Nucleus accumbens (tissue), 56 donors: ENCODE data around the gene ACSL6.
"Not testable (repeated sequence)": the region's sequence is repeated elsewhere in the genome, so short reads cannot be mapped to it uniquely, and the experiment has no call there.

Experiments
- DNase-seq, 56 donors: peaks; one replicate each; lab custom pipeline; 2025; lab: John Stamatoyannopoulos, UW

The ACSL6 gene

GRCh38 chr5:131952301-131952857 lies 59.1 kb downstream of the ACSL6 start:
- DNase-seq = no peak

GRCh38 chr5:131950706-131951105 lies 60.8 kb downstream of the ACSL6 start:
- DNase-seq = no peak

GRCh38 chr5:131947445-131947844 lies 64.0 kb downstream of the ACSL6 start:
- no peak for DNase-seq

GRCh38 chr5:131945551-131946168 lies 65.8 kb downstream of the ACSL6 start, which contains the start of gene MEIKIN:
Gene MEIKIN (minus strand): TSS chr5:131945663. CDS start chr5:131945505, 158 bp downstream.
- no peak for DNase-seq

GRCh38 chr5:131944702-131945550 lies 66.5 kb downstream of the ACSL6 start:
- no peak for DNase-seq

GRCh38 chr5:131943916-131944315 lies 67.5 kb downstream of the ACSL6 start:
- DNase-seq = no peak

- DNase-seq = no peak
These were observed 69.4 kb downstream of the ACSL6 start for GRCh38 chr5:131942016-131942415.

- no peak for DNase-seq
These were observed 71.6 kb downstream of the ACSL6 start for GRCh38 chr5:131939690-131940345.

GRCh38 chr5:131932235-131932634 lies 79.2 kb downstream of the ACSL6 start:
- DNase-seq = no peak

GRCh38 chr5:131928957-131929356 lies 82.5 kb downstream of the ACSL6 start:
- DNase-seq = no peak

GRCh38 chr5:131926168-131926567 lies 85.3 kb downstream of the ACSL6 start:
- DNase-seq = no peak

- no peak for DNase-seq
These were observed 95.0 kb downstream of the ACSL6 start for GRCh38 chr5:131916481-131916880.

GRCh38 chr5:131914472-131914871 lies 97.0 kb downstream of the ACSL6 start:
- DNase-seq = no peak

- no peak for DNase-seq
These were observed 97.9 kb downstream of the ACSL6 start for GRCh38 chr5:131913603-131914002.

GRCh38 chr5:131906668-131907067 lies 104.8 kb downstream of the ACSL6 start:
- no peak for DNase-seq

- not testable (repeated sequence) for DNase-seq
These were observed 109.2 kb downstream of the ACSL6 start for GRCh38 chr5:131902266-131902665.
